GM18951 (cell line): ENCODE results near the gene IFIT5.
"Not testable (repeated sequence)": the region's sequence is repeated elsewhere in the genome, so short reads cannot be mapped to it uniquely, and the experiment has no call there.

Experiments
- POLR2A ChIP-seq: IDR thresholded peaks from 4 replicates; pipeline ENCODE4 v1.6.1; 2011; ENCODE audit warnings: mild to moderate bottlenecking; ENCODE audit not compliant: insufficient read length, insufficient read depth; ENCODE audit errors: extremely low read depth
- in situ Hi-C: fragments of 300-500 bp; cut with MboI; formaldehyde crosslinking; loops from one replicate; pipeline ENCODE4 v1.12.0; 2022; ENCODE audit warnings: low sequenced_read_pairs, mixed read lengths, inconsistent platforms; ENCODE audit not compliant: unreplicated experiment

IFIT5 gene

DNA sequence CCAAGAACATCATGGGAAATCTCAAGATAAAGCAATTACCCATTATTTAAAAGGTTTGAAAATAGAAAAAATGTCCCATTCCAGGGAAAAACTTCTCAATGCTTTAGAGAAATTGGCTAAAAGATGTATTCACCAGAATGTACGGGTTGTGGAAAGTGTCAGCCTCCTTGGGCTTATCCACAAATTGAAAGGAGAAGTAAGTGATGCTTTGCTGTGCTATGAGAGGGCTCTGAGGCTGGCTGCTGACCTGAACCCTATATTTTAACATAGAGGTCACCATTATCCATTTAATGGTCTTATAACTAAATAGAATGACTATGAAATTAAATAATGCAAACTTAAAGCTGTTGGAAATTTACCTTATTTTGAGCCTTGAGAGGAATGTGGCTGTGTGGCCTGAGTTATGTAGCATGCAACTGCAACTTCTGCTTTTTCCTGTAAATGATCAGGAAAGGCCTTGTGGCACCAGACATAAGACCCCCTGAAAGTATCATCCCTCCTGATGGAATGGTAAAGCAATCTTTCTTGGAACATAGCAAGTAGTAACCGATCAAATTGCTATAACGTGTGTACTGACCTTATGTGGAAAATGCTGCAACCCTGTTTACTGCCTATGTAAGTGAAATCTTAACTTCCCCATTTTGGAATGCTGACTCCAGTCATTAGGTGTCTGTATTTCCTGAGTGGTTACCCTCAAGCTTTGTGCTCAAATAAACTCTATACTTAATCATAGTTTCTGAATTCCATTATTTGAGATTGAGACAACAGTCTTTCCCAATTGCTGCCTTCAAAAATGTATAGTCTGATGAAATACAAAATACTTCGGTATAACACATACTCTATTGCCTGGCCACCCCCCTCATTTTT lies 29.7 kb upstream of the IFIT5 start:
- no peak for TF ChIP-seq POLR2A
- in situ Hi-C loops = no loop called here

DNA sequence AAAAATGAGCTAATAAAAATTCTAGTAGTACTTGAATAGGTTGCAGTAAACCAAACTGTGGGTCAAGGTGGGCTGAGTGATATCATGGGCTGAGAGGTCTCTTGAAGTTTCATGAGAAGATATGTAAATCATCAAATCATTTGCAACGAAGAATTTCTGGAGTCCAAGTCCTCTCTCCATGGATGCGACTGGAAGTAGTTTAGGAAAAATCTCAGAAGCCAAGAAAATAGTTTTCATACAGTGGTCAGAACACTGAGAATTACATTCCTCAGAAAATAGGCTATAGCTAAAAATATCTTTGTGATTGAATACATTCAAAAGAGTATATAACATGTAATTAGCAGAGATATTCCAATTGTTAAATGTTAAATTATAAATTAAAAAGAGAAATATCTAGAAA lies 25.6 kb upstream of the IFIT5 start:
- in situ Hi-C loops = no loop called here
- no peak for TF ChIP-seq POLR2A

DNA sequence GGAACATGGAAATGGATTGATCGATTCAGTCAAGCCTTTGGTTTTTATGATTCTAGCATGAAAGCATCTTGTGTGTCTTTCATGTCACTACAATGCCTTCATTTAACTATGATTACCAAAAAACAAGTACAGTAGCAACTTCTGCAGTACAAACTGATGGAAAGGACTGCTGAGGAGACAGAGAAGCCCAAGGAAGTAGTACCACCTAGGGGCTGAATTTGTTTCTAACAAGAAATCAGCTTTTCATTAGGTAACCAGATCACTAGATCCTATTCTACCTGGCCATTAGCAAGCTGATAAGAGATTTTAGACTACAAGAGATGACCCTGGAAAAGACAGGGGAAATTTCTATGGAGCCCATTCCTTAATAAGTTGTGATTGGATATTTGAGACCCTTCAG lies 25.1 kb upstream of the IFIT5 start:
- in situ Hi-C loops = no loop called here
- TF ChIP-seq POLR2A = no peak

DNA sequence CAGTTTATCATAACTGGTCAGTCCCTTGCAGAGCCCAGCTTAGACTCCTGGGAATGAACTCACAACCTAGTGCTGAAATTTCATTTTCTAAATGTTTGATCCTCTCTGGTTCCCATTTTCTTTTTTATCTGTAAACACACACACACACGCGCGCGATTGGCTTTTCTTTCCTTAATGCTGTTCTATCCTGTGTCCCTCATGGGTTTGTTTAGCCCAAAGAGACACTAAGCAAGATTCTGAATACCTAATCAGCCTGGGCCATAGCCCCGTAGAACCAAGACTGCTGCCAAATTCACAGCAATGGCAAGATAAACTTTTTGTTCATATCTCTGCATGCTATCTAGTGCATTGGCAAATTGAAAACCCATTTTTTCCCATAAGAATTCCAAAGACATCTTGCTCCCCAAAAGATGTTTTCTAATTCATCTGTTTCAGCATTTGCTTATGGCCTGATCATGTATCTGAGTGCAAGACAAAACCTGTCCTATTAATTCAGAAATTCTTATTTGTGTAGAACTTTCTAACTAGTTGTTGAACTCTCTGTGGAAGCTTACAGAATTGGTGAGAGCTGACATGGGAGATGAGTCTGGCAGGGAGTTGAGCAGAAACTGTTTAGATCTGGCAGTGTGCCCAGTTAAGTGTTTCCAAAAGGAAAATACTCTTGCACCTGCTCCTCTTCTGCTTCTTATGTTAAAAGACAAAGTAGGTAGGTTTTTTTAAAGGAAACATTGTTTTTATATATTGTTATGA lies 23.7 kb upstream of the IFIT5 start:
- TF ChIP-seq POLR2A = no peak
- in situ Hi-C loops = no loop called here

DNA sequence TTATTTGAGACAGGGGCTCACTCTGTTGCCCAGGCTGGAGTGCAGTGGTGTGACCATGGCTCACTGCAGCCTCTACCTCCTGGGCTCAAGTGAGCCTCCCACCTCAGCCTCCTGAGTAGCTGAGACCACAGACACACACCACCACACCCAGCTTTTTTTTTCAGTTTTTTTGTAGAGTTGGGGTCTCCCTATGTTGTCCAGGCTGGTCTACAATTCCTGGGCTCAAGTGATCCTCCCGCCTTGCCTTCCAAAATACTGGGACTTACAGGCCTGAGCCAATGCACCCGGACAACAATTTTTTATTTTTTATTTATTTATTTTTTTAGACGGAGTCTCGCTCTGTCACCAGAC lies 23.2 kb upstream of the IFIT5 start:
- in situ Hi-C loops = not testable (repeated sequence)

DNA sequence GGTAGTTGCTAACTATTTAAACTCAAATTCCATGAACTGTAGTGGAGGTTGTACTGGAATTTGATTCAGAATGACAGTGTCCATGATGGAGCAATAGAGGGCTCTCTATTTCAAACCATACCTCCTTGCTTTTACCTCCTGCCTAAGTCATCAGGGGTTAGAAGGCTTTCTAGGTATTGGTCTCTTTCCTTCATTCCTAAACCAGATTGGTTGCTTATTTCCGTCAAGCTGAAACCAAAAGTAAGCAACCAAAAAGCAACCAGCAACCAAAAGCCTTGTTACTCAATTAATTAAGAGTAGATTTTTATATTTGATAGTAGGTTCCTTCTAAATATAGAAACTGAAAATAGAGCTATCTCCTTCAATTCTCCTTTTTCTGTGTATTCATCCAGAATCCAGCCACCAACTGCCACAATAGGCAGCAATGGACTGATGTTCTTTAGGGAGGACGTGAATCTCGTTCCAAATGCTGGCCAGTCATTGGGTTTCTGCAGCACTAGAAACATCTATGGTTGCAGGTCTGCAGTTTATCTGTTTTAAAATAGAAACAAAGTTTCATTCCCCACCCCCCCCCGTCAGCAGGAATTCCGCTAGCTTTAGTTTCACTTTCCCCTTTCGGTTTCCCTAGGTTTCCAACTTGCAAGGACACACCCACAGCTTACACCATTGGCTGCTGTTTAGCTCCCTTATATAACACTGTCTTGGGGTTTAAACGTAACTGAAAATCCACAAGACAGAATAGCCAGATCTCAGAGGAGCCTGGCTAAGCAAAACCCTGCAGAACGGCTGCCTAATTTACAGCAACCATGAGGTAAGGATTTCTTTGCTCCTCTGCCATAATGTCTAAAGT lies 22.2 kb upstream of the IFIT5 start, which contains the start of gene IFIT1:
IFIT1 (plus strand) TSS at position 717 of the 850 bp plus-strand sequence; CDS start at position 807, 90 bp downstream.
- in situ Hi-C loops = no loop called here
- peak; percentile 58 for TF ChIP-seq POLR2A

DNA sequence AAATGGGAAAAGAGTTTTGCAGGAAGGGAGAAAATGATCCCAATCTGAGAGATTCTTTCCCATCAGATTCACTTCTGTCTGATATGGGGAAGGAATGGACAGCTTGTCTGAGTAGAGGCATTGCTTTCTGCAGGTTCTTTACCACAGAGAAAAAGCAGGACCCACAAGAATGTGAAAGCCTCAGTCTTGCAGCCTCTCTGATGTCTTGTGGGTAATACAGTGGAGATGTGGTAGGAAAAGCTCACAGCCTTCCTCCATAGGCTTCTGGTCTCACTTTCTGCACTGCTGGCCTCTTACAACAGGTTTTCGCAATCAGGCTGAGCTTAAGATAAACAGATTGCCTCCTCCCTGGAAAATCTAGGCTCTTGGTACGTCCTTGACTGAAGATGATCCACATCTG lies 21.4 kb upstream of the IFIT5 start:
- in situ Hi-C loops = no loop called here
- TF ChIP-seq POLR2A = no peak

DNA sequence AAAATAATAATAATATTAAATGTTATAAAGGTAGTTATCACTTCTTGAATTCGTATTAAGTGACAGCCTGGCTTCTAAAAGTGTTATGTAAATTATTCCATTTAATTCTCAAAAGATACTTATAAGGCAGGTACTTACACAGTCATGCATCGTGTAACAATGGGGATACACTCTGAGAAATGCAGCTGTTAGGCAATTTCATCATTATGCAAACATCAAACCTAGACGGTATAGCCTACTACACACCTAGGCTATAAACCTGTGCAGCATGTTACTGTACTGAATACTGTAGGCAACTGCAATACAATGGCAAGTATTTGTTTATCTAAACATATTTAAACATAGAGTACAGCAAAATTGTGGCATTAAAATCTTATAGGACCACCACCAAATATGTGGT lies 20.5 kb upstream of the IFIT5 start:
- TF ChIP-seq POLR2A = no peak
- in situ Hi-C loops = no loop called here

DNA sequence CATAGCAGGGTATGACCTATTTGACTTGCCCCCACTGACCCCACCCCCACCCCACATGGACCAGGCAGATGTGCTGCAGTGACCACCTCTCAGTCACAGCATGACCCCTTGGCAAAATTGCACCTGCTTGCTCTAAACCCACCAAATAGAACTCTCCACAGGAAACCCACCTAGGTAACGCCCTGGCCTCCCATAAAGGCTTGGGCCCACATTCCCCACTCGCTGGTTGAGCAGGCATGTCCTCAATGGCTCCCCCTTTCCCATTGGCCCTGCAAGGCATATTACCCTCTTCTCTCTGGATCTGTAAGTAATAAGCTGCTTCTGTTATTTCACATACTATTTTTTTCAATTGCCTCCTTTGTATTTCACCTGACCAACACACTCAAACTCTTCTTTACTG lies 19.2 kb upstream of the IFIT5 start:
- no peak for TF ChIP-seq POLR2A
- in situ Hi-C loops = no loop called here

DNA sequence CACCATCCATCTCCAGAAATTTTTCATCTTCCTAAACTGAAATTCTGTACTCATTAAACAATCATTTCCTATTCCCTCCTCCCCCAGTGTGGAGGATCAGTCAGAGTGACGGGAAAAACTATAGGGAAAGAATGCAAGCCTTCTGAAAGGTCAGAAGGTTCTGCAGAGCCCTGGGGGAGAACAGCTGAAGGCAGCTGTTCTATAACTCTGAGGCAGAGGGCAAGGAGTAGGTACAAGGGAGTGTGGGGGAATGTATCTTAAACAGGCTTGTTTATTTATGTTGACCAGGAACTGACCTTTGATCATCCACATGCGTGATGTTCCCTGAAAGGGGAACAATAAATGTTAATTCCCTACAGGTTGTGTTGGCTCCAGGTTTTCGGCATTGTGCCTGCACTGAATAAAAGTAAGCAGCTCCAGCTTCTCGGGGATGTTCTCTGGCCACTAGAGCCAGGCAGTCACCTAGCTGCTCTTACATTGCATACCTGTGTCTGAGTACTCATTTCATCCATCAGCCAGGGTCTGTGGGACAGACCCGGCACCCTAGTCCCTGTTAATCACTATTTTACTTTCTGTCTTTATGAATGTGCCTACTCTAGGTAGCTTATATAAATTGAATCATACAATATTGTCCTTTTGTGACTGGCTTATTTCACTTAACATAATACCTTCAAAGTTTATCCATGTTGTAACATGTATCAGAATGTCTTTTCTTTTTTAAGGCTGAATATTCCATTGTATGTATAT lies 16.2 kb upstream of the IFIT5 start:
- no peak for TF ChIP-seq POLR2A
- in situ Hi-C loops = no loop called here

DNA sequence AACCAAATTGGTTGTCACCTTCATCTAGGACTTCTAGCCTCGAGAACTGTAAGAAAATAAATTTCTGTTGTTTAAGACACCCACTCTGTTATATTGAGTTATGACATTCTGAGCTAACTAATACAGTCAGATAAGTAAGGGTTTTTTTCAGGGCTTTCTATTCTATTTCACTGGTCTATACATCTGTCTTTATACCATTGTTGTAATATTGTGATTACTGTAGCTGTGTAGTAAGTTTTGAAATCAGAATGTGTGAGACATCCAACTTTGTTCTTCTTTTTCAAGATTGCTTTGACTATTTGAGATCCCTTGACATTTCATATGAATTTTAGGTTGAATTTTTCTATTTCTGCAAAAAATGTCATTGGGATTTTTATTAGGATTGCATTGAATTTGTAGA lies 14.4 kb upstream of the IFIT5 start:
- TF ChIP-seq POLR2A = no peak
- in situ Hi-C loops = no loop called here

DNA sequence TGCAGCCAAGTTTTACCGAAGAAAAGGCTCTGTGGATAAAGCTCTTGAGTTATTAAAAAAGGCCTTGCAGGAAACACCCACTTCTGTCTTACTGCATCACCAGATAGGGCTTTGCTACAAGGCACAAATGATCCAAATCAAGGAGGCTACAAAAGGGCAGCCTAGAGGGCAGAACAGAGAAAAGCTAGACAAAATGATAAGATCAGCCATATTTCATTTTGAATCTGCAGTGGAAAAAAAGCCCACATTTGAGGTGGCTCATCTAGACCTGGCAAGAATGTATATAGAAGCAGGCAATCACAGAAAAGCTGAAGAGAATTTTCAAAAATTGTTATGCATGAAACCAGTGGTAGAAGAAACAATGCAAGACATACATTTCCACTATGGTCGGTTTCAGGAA lies 11.3 kb upstream of the IFIT5 start:
- in situ Hi-C loops = no loop called here
- TF ChIP-seq POLR2A = no peak
